KMS-11 (cell line): ENCODE data around the gene ENTR1.

Source experiments
- H2AFZ ChIP-seq: fragments of 200-600 bp; sonication (generic); 2 replicates; pipeline ENCODE4 v1.6.1; 2016; ENCODE audit warnings: antibody characterized with exemption, mixed run types, low read depth
- H3K27ac ChIP-seq: fragments of 200-600 bp; sonication (generic); 2 replicates; pipeline ENCODE4 v1.6.1; 2016; ENCODE audit warnings: mild to moderate bottlenecking, mixed run types
- H3K27me3 ChIP-seq: fragments of 200-600 bp; sonication (generic); 2 replicates; pipeline ENCODE4 v1.6.1; 2017; ENCODE audit warnings: mild to moderate bottlenecking, low read depth, mixed run types, moderate library complexity; ENCODE audit not compliant: insufficient read depth
- H3K36me3 ChIP-seq: fragments of 200-600 bp; sonication (generic); 2 replicates; pipeline ENCODE4 v1.6.1; 2017; ENCODE audit warnings: mild to moderate bottlenecking, mixed run types; ENCODE audit not compliant: insufficient read depth
- H3K4me1 ChIP-seq: fragments of 200-600 bp; sonication (generic); 2 replicates; pipeline ENCODE4 v1.6.1; 2016; ENCODE audit warnings: mild to moderate bottlenecking, low read depth, mixed run types; ENCODE audit not compliant: poor library complexity, severe bottlenecking
- H3K4me2 ChIP-seq: fragments of 200-600 bp; sonication (generic); 2 replicates; pipeline ENCODE4 v1.7.0; 2016; ENCODE audit warnings: mild to moderate bottlenecking, mixed run types
- H3K4me3 ChIP-seq: fragments of 200-600 bp; sonication (generic); IDR thresholded peaks from 2 replicates; pipeline ENCODE4 v1.6.1; 2017; ENCODE audit warnings: low read depth, low read length, mixed read lengths; ENCODE audit not compliant: insufficient read depth
- H3K79me2 ChIP-seq: fragments of 200-600 bp; sonication (generic); 2 replicates; pipeline ENCODE4 v1.6.1; 2016; ENCODE audit warnings: low read depth, mixed run types; ENCODE audit not compliant: insufficient read depth
- H3K9ac ChIP-seq: fragments of 200-600 bp; sonication (generic); 2 replicates; pipeline ENCODE4 v1.6.1; 2016; ENCODE audit warnings: mild to moderate bottlenecking, mixed run types
- H4K20me1 ChIP-seq: fragments of 200-600 bp; sonication (generic); 2 replicates; pipeline ENCODE4 v1.6.1; 2016; ENCODE audit warnings: mild to moderate bottlenecking, mixed run types; ENCODE audit not compliant: insufficient read depth
- CTCF ChIP-seq: fragments of 200-600 bp; sonication (generic); conservative IDR thresholded peaks from 2 replicates; pipeline ENCODE4 v1.6.1; 2017; ENCODE audit warnings: low read depth, mild to moderate bottlenecking, antibody characterized with exemption, low read length, moderate library complexity, mixed read lengths

ENTR1 gene

GRCh38 chr9:136380381-136380780 is 30.0 kb downstream of the ENTR1 start:
- no peaks in the 10 kb centered on the region for H4K20me1 ChIP-seq
- no peak overlapping the region for H3K4me2 ChIP-seq
- H3K9ac ChIP-seq = no peak overlapping the region
- H3K27ac ChIP-seq = no peak overlapping the region
- TF ChIP-seq CTCF = no peak
- no peaks in the 10 kb centered on the region for H3K27me3 ChIP-seq
- H3K4me3 ChIP-seq = no peak overlapping the region
- H2AFZ ChIP-seq = no peak overlapping the region
- no peaks in the 10 kb centered on the region for H3K4me1 ChIP-seq
- H3K79me2 ChIP-seq = no peaks in the 10 kb centered on the region
- H3K36me3 ChIP-seq = no peaks in the 10 kb centered on the region

GRCh38 chr9:136379891-136380290 is 30.5 kb downstream of the ENTR1 start:
- Histone ChIP-seq H4K20me1 (no peaks in the 10 kb centered on the region), H3K36me3 (no peaks in the 10 kb centered on the region), H3K79me2 (no peaks in the 10 kb centered on the region), H3K4me1 (no peaks in the 10 kb centered on the region), H3K27ac (no peak overlapping the region), H3K4me3 (no peak overlapping the region), H3K9ac (no peak overlapping the region), H2AFZ (no peak overlapping the region), H3K4me2 (no peak overlapping the region), H3K27me3 (no peaks in the 10 kb centered on the region)
- no peak for TF ChIP-seq CTCF

GRCh38 chr9:136379401-136379800 is 31.0 kb downstream of the ENTR1 start:
- Histone ChIP-seq H3K4me1 (no peaks in the 10 kb centered on the region), H3K36me3 (no peaks in the 10 kb centered on the region), H4K20me1 (no peaks in the 10 kb centered on the region)

GRCh38 chr9:136379003-136379287 is 31.5 kb downstream of the ENTR1 start:
- no peaks in the 10 kb centered on the region for H4K20me1 ChIP-seq
- H3K9ac ChIP-seq = no peak overlapping the region
- no peak for TF ChIP-seq CTCF
- no peak overlapping the region for H2AFZ ChIP-seq
- no peak overlapping the region for H3K4me3 ChIP-seq
- H3K79me2 ChIP-seq = no peaks in the 10 kb centered on the region
- no peak overlapping the region for H3K4me2 ChIP-seq
- no peaks in the 10 kb centered on the region for H3K4me1 ChIP-seq
- H3K27me3 ChIP-seq = no peaks in the 10 kb centered on the region
- no peaks in the 10 kb centered on the region for H3K36me3 ChIP-seq
- no peak overlapping the region for H3K27ac ChIP-seq

More at GRCh38 chr9:136379401-136379800, 31.0 kb downstream of the ENTR1 start:
- H3K9ac ChIP-seq = no peak overlapping the region
- H2AFZ ChIP-seq = no peak overlapping the region
- TF ChIP-seq CTCF = no peak
- no peaks in the 10 kb centered on the region for H3K27me3 ChIP-seq
- no peak overlapping the region for H3K4me2 ChIP-seq
- no peaks in the 10 kb centered on the region for H3K79me2 ChIP-seq
- no peak overlapping the region for H3K27ac ChIP-seq
- no peak overlapping the region for H3K4me3 ChIP-seq
